HEK293 (cell line): ENCODE results near the gene LRRC2.

ENCODE experiments used
- CTCF ChIA-PET: fragments of 350-600 bp; formaldehyde crosslinking; extraction: SDS; loops from one replicate; lab custom pipeline; 2021; ENCODE audit warnings: antibody characterized with exemption; lab: Yijun Ruan, JAX
- POLR2A ChIA-PET: fragments of 300-600 bp; formaldehyde crosslinking; extraction: SDS; loops from one replicate; lab custom pipeline; 2020; ENCODE audit warnings: antibody characterized with exemption, inconsistent platforms; lab: Yijun Ruan, JAX
- H3K27ac ChIP-seq: fragments of 200-500 bp; sonication (Bioruptor generic); 2 replicates; pipeline ENCODE4 v1.5.1; 2014; ENCODE audit warnings: low read depth, low read length, control low read depth, inconsistent platforms; ENCODE audit errors: extremely low read depth
- H3K36me3 ChIP-seq, 2 experiments: fragments of 200-500 bp in 1 of 2; sonication (Bioruptor generic) in 1 of 2; 1 replicate in 1 of 2; 2 replicates in 1 of 2; pipeline ENCODE4 v1.5.1; 2014 to 2017; ENCODE audit warnings: inconsistent platforms in 2 of 2, low read length in 2 of 2; ENCODE audit not compliant: control insufficient read depth in 2 of 2, insufficient read depth in 1 of 2
- H3K4me1 ChIP-seq: fragments of 200-500 bp; sonication (Bioruptor generic); 2 replicates; pipeline ENCODE4 v1.5.1; 2014; ENCODE audit warnings: mild to moderate bottlenecking, low read length, inconsistent platforms; ENCODE audit not compliant: control insufficient read depth, insufficient read depth
- H3K4me3 ChIP-seq: 2 replicates; pipeline ENCODE4 v1.5.1; 2011; ENCODE audit warnings: low read depth, mild to moderate bottlenecking, control low read depth, low read length, moderate library complexity
- H3K9me3 ChIP-seq: fragments of 200-500 bp; sonication (Bioruptor generic); 2 replicates; pipeline ENCODE4 v1.5.1; 2014; ENCODE audit warnings: low read depth, low read length, inconsistent platforms; ENCODE audit not compliant: control insufficient read depth, insufficient read depth
- FEZF1 ChIP-seq: fragments of 450-650 bp; formaldehyde crosslinking; IDR thresholded peaks from 2 replicates; pipeline ENCODE4 v1.5.1; 2016; ENCODE audit warnings: missing biosample characterization, missing genetic modification characterization
- IKZF3 ChIP-seq: fragments of 450-650 bp; IDR thresholded peaks from 2 replicates; pipeline ENCODE4 v1.5.0; 2018; ENCODE audit warnings: missing biosample characterization, mild to moderate bottlenecking, missing genetic modification characterization, moderate library complexity
- TCF7L2 ChIP-seq: IDR thresholded peaks from 2 replicates; pipeline ENCODE4 v1.6.1; 2011; ENCODE audit warnings: low read depth, mild to moderate bottlenecking, inconsistent platforms, low read length, moderate library complexity, borderline replicate concordance
- ZBTB8A ChIP-seq: fragments of 450-650 bp; formaldehyde crosslinking; IDR thresholded peaks from 2 replicates; pipeline ENCODE4 v1.5.1; 2016; ENCODE audit warnings: missing biosample characterization, missing genetic modification characterization
- ZNF138 ChIP-seq: fragments of 450-650 bp; formaldehyde crosslinking; IDR thresholded peaks from 2 replicates; pipeline ENCODE4 v1.5.1; 2016; ENCODE audit warnings: missing biosample characterization, missing genetic modification characterization, borderline replicate concordance
- ZNF239 ChIP-seq: fragments of 450-650 bp; formaldehyde crosslinking; IDR thresholded peaks from 2 replicates; pipeline ENCODE4 v1.5.1; 2016; ENCODE audit warnings: missing biosample characterization, missing genetic modification characterization
- ZNF391 ChIP-seq: fragments of 450-650 bp; formaldehyde crosslinking; IDR thresholded peaks from 2 replicates; pipeline ENCODE4 v1.5.1; 2016; ENCODE audit warnings: low read depth, missing biosample characterization, missing genetic modification characterization, borderline replicate concordance
- ZNF514 ChIP-seq: fragments of 450-650 bp; formaldehyde crosslinking; IDR thresholded peaks from 2 replicates; pipeline ENCODE4 v1.5.1; 2016; ENCODE audit warnings: missing biosample characterization, missing genetic modification characterization
- ZNF555 ChIP-seq: fragments of 450-650 bp; formaldehyde crosslinking; conservative IDR thresholded peaks from 2 replicates; pipeline ENCODE4 v1.5.1; 2017; ENCODE audit warnings: missing biosample characterization, mild to moderate bottlenecking, missing genetic modification characterization, inconsistent platforms
- ZNF600 ChIP-seq: fragments of 450-650 bp; formaldehyde crosslinking; IDR thresholded peaks from 2 replicates; pipeline ENCODE4 v1.5.1; 2016; ENCODE audit warnings: missing biosample characterization, missing genetic modification characterization
- ZNF670 ChIP-seq: fragments of 450-650 bp; formaldehyde crosslinking; IDR thresholded peaks from 2 replicates; pipeline ENCODE4 v1.5.1; 2016; ENCODE audit warnings: missing biosample characterization, missing genetic modification characterization, low read depth
- ZNF785 ChIP-seq: fragments of 450-650 bp; formaldehyde crosslinking; IDR thresholded peaks from 2 replicates; pipeline ENCODE4 v1.5.1; 2016; ENCODE audit warnings: missing biosample characterization, missing genetic modification characterization
- ZNF791 ChIP-seq: fragments of 450-650 bp; formaldehyde crosslinking; IDR thresholded peaks from 2 replicates; pipeline ENCODE4 v1.5.1; 2016; ENCODE audit warnings: missing biosample characterization, missing genetic modification characterization
- TF ChIP-seq, protein P1 (sequence below): fragments of 450-650 bp; formaldehyde crosslinking; IDR thresholded peaks from 2 replicates; pipeline ENCODE4 v1.5.1; 2016; ENCODE audit warnings: missing biosample characterization, missing genetic modification characterization
- TF ChIP-seq, protein P2 (sequence below): fragments of 450-650 bp; formaldehyde crosslinking; IDR thresholded peaks from 2 replicates; pipeline ENCODE4 v1.5.1; 2016; ENCODE audit warnings: missing biosample characterization, missing genetic modification characterization
- TF ChIP-seq, protein P3 (sequence below): fragments of 450-650 bp; formaldehyde crosslinking; IDR thresholded peaks from 2 replicates; pipeline ENCODE4 v1.5.1; 2016; ENCODE audit warnings: missing biosample characterization, missing genetic modification characterization
- TF ChIP-seq, protein P4 (sequence below): fragments of 450-650 bp; formaldehyde crosslinking; IDR thresholded peaks from 2 replicates; pipeline ENCODE4 v1.5.1; 2016; ENCODE audit warnings: missing biosample characterization, missing genetic modification characterization

LRRC2 gene

DNA sequence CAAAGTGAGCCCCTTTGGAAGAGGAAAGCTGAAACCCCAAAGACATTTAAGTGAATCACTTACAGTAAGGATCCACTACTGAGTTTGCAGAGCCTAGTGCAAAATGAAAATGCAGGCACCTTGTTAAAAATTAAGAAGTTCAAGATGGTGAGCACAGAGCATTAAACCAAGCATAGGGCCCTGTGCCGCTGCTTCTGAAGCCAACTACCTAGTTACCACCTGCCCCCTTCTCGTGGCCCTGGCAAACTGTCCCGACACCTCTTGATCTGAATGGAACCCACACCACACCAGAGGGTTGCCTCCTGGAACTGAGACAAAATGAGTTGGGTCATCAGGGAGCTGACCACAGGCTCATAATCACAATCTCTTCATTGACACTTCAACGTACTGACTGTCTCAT lies 25.6 kb downstream of the LRRC2 start (continued):
- TF ChIP-seq, protein P1, sequence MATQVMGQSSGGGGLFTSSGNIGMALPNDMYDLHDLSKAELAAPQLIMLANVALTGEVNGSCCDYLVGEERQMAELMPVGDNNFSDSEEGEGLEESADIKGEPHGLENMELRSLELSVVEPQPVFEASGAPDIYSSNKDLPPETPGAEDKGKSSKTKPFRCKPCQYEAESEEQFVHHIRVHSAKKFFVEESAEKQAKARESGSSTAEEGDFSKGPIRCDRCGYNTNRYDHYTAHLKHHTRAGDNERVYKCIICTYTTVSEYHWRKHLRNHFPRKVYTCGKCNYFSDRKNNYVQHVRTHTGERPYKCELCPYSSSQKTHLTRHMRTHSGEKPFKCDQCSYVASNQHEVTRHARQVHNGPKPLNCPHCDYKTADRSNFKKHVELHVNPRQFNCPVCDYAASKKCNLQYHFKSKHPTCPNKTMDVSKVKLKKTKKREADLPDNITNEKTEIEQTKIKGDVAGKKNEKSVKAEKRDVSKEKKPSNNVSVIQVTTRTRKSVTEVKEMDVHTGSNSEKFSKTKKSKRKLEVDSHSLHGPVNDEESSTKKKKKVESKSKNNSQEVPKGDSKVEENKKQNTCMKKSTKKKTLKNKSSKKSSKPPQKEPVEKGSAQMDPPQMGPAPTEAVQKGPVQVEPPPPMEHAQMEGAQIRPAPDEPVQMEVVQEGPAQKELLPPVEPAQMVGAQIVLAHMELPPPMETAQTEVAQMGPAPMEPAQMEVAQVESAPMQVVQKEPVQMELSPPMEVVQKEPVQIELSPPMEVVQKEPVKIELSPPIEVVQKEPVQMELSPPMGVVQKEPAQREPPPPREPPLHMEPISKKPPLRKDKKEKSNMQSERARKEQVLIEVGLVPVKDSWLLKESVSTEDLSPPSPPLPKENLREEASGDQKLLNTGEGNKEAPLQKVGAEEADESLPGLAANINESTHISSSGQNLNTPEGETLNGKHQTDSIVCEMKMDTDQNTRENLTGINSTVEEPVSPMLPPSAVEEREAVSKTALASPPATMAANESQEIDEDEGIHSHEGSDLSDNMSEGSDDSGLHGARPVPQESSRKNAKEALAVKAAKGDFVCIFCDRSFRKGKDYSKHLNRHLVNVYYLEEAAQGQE (tag by site-specific recombination), result no peak
- no peak for TF ChIP-seq ZNF600
- no peak for TF ChIP-seq ZNF138 (tag by site-specific recombination)
- no peak for TF ChIP-seq ZNF514
- no peak for TF ChIP-seq TCF7L2
- TF ChIP-seq ZNF785 (tag by site-specific recombination), result no peak
- TF ChIP-seq IKZF3 (tag by site-specific recombination), result no peak
- no peak for TF ChIP-seq ZBTB8A (tag by site-specific recombination)
- TF ChIP-seq, protein P2, sequence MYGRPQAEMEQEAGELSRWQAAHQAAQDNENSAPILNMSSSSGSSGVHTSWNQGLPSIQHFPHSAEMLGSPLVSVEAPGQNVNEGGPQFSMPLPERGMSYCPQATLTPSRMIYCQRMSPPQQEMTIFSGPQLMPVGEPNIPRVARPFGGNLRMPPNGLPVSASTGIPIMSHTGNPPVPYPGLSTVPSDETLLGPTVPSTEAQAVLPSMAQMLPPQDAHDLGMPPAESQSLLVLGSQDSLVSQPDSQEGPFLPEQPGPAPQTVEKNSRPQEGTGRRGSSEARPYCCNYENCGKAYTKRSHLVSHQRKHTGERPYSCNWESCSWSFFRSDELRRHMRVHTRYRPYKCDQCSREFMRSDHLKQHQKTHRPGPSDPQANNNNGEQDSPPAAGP (tag by site-specific recombination), result no peak
- no peak for TF ChIP-seq ZNF239 (tag by site-specific recombination)
- no peak for TF ChIP-seq FEZF1 (tag by site-specific recombination)
- no peak for TF ChIP-seq ZNF791 (tag by site-specific recombination)
- TF ChIP-seq, protein P3, sequence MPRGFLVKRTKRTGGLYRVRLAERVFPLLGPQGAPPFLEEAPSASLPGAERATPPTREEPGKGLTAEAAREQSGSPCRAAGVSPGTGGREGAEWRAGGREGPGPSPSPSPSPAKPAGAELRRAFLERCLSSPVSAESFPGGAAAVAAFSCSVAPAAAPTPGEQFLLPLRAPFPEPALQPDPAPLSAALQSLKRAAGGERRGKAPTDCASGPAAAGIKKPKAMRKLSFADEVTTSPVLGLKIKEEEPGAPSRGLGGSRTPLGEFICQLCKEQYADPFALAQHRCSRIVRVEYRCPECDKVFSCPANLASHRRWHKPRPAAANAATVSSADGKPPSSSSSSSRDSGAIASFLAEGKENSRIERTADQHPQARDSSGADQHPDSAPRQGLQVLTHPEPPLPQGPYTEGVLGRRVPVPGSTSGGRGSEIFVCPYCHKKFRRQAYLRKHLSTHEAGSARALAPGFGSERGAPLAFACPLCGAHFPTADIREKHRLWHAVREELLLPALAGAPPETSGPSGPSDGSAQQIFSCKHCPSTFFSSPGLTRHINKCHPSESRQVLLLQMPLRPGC (tag by site-specific recombination), result no peak

DNA sequence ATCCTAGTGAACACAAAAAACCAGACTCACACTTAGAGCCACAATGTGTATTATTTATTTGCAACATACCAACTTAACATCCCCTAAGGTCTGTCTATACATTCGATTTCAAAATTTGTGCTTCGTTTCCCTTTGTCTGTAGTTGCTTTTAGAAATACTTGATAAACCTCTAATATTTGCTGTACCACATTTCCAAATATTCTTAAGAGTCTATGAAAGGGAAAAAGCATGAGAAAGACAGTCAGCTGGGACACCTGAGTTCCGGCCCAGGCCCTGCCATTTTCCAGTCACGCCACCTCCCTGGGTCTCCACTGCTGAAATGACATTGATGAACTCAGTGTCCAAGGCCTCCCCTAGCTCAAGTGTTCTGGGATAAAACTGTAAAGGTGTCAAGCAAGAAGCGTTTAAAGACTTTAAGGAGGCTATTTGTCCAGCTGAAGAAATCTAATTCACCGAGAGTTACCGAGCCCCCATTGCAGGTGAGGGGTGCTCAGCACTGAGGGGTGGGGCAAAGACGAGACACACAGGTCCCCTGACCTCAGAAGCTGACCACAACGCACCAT lies 26.6 kb downstream of the LRRC2 start:
- H3K27ac ChIP-seq, result no peak overlapping the region
- H3K36me3 ChIP-seq, result no peaks in the 10 kb centered on the region
- TF ChIP-seq ZNF670 (tag by site-specific recombination) (no peak), ZNF391 (tag by site-specific recombination) (no peak), ZNF555 (tag by site-specific recombination) (no peak)
- TF ChIP-seq, protein P4, sequence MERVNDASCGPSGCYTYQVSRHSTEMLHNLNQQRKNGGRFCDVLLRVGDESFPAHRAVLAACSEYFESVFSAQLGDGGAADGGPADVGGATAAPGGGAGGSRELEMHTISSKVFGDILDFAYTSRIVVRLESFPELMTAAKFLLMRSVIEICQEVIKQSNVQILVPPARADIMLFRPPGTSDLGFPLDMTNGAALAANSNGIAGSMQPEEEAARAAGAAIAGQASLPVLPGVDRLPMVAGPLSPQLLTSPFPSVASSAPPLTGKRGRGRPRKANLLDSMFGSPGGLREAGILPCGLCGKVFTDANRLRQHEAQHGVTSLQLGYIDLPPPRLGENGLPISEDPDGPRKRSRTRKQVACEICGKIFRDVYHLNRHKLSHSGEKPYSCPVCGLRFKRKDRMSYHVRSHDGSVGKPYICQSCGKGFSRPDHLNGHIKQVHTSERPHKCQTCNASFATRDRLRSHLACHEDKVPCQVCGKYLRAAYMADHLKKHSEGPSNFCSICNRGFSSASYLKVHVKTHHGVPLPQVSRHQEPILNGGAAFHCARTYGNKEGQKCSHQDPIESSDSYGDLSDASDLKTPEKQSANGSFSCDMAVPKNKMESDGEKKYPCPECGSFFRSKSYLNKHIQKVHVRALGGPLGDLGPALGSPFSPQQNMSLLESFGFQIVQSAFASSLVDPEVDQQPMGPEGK (tag by site-specific recombination), result no peak
- no peak overlapping the region for H3K4me3 ChIP-seq
- H3K4me1 ChIP-seq, result no peaks in the 10 kb centered on the region
- ChIA-PET CTCF (interaction anchor here (2.7 kb wide), 1 partner anchor 51 kb away, joined by 9 read pairs; no protein-coding TSS in a partner anchor), POLR2A (no interaction called here)
- no peaks in the 10 kb centered on the region for H3K9me3 ChIP-seq
